Measurements from ENCODE around the gene KRT83.

KRT83 gene

DNA sequence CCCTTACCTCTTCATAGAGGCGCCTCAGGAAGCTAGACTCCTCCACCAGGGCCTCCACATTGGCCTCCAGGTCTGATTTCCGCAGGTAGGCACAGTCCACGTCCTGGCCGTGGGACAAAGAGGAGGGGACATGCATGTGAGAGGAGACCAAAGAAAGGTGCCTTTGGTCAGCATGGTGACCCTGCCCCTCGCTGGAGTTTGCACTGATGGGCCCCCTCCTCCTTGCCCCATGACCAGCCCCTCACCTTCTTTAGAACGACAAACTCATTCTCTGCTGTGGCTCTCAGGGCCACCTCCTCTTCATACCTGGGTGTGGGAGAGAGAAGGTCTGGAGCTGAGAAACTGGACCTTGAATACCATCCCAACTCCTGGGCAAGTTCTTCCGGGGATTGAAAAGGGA lies 42.9 kb upstream of the KRT83 start:
- TF ChIP-seq, protein P1, sequence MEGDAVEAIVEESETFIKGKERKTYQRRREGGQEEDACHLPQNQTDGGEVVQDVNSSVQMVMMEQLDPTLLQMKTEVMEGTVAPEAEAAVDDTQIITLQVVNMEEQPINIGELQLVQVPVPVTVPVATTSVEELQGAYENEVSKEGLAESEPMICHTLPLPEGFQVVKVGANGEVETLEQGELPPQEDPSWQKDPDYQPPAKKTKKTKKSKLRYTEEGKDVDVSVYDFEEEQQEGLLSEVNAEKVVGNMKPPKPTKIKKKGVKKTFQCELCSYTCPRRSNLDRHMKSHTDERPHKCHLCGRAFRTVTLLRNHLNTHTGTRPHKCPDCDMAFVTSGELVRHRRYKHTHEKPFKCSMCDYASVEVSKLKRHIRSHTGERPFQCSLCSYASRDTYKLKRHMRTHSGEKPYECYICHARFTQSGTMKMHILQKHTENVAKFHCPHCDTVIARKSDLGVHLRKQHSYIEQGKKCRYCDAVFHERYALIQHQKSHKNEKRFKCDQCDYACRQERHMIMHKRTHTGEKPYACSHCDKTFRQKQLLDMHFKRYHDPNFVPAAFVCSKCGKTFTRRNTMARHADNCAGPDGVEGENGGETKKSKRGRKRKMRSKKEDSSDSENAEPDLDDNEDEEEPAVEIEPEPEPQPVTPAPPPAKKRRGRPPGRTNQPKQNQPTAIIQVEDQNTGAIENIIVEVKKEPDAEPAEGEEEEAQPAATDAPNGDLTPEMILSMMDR (IDR thresholded peaks at IDR 0.05; ENCODE audit: low read depth, low read length) = no peak
- no peak overlapping the region for H3K4me3 ChIP-seq (ENCODE audit: low read depth, low read length)

DNA sequence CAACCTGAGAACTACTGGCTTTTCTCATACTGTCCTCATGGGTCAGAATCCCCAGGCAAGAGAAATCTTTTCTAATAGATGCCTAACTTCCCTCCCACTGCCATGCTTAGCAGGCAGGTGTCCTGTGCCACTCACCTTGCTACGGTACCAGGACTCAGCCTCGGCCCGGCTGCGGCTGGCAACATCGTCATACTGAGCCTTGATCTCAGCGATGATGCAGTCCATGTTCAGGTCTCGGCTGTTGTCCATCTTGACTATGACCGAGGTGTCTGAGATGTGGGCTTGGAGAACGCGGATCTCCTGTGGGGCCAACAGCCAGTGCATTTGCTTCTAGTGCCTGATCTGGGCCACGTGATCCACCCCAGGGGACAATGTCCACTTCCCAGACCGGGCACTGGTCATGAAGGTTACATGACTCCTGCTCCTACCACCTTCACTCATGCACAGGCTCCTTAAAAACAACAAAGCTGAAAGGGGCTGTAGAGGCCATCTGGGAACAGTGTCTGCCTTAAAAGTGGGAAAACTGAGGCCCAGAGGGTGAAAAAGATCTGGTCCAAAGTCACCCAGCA lies 42.0 kb upstream of the KRT83 start:
- H3K4me3 ChIP-seq (ENCODE audit: low read depth, low read length) = no peak overlapping the region
- TF ChIP-seq, protein P1 (IDR thresholded peaks at IDR 0.05; ENCODE audit: low read depth, low read length) = no peak

DNA sequence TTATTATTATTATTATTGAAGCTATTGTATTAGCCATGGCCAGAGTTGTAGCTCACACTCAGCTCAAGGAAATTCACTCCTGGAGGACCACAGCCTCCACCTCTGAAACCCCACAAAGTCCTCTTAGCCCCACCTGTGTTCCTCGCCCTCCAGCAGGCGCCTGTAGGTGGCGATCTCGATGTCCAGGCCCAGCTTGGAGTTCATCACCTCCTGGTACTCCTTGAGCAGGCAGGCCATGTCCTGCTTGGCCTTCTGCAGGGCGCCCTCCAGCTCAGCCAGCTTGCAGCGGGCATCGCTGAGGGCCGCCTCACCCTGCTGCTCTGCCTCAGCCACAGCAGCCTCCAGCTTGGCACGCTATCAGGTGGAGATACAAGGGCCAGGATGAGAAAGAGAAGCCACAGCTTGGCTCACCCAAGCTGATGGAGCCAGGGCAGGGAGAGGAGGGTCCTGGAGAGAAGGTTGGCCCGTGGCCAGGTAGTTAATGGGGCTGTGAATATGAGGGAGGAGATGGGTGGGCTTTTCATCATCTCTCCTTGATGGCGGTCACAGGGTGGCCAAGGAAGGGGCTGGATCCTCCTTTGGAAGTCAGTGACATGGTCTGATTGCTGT lies 41.0 kb upstream of the KRT83 start:
- TF ChIP-seq, protein P1 (IDR thresholded peaks at IDR 0.05; ENCODE audit: low read depth, low read length) = 0 out of 2 replicates have a peak, but pooled peaks have one; percentile 7

DNA sequence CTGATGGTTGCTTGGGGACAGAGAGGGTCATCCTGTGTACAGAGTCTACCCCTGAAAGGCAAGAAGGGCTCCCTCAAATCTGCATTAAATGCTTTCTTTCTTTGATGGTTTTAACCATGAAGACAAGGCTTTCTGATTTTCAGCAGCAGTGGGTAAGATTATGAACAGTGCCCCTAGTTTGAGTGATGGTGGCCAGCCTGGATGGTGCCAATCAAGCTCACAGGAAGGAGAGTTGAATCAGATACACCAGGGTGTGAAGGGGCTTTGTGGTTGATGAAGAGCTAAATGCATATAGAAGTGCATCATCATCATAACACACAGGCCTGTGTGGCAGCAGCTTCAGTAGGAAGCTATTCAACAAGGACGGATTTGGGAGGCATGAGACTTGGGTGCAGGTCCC lies 40.4 kb upstream of the KRT83 start:
- TF ChIP-seq, protein P1 (IDR thresholded peaks at IDR 0.05; ENCODE audit: low read depth, low read length) = no peak
- H3K4me3 ChIP-seq (ENCODE audit: low read depth, low read length) = no peak overlapping the region

More for the DNA sequence above, 41.0 kb upstream of the KRT83 start:
- H3K4me3 ChIP-seq (ENCODE audit: low read depth, low read length) = no peak overlapping the region

DNA sequence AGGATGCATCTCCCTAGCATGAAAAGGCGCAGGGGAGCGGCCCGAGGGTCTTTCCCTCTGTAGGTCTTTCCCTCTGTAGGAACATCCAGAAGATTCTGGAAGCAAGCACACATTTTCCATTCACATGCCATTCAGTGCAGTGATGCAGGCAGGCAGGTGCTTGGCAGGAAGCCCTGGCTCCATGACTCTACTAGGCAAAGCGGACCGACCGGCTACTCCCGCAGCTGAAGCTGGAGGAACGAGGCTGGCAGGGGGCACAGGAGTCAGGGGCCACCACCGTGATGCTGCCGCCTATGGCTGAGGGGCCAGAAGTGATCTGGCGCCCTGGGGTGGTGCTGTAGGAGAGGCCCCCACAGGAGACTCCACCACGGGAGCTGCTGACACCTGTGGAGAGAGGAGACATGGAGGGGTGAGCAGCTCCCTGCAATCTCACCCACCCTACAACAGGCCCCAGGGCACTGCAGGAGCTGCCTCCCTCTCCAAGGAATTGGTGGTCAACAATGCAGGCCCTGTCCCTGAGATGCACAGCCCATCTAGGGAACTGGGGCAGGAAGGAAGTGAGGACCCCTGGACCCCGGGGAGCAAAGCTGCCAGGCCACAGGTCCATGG lies 39.6 kb upstream of the KRT83 start:
- TF ChIP-seq, protein P1 (IDR thresholded peaks at IDR 0.05; ENCODE audit: low read depth, low read length) = no peak
- H3K4me3 ChIP-seq (ENCODE audit: low read depth, low read length) = no peak overlapping the region

DNA sequence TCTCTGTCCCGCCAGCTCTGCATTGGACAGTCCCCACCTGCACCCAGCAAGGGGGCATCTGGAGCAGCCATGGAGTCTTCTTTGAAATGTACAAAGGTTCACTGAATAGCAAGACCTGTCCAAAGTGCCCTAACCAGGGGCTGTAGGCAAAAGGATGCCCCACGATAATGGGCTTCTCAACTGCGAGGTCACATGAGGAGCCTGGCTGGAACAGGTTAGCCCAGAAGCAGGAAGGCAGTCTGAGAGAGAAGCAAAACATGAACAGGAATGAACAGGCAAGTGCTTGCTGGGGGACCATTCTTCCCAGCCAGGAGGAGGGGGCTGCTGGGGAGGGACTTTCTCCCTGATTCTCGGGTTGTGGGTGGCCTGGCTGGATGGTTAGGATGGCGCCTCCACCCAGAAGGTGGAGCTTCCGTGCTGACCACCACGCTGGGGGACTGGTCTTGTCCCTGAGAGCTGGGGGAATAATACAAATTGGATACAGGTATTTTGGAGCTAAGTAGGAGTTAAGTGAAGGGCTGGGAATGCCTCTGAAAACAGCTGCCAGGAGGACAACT lies 39.0 kb upstream of the KRT83 start:
- TF ChIP-seq, protein P1 (IDR thresholded peaks at IDR 0.05; ENCODE audit: low read depth, low read length) = no peak
- no peak overlapping the region for H3K4me3 ChIP-seq (ENCODE audit: low read depth, low read length)

DNA sequence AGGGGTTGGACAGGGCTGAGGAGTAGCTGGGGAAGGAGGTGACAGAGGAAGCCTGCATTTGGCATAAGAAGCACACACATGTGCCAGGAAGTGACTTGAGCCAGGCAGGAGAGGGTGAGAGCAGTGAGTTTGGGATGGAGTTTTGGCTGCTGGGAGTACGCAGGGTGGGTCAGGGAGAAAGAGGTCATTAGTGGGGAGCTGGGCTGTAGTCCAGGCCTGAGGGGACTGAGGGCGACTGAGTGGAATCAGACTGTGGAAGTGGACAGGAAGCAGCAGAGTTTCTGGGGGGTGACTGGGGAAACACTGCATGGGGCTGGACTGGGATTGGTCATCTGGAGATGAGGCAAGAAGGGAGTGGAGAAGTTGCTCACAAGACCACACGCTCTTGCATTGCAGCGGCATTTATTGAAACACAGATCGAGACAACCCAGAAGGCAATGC lies 38.4 kb upstream of the KRT83 start:
- H3K4me3 ChIP-seq (ENCODE audit: low read depth, low read length) = no peak overlapping the region

More for the DNA sequence above, 38.4 kb upstream of the KRT83 start:
- TF ChIP-seq, protein P1 (IDR thresholded peaks at IDR 0.05; ENCODE audit: low read depth, low read length) = no peak

Data from WI38 (cell line).